Activated CD8-positive, alpha-beta memory T cell treated with anti-CD3 and anti-CD28 coated beads, Interleukin-2, amount 10 ng/mL, durations not matched to agents 7 days and 5 days (primary cell): Measurements from ENCODE around the gene AJM1. TPM values are rescaled to one million over a fixed set of nuclear protein-coding genes. Genes with fewer than 3 reads are reported as not detected.
A peak's percentile ranks its signal among the peaks of the same experiment; 100 is the strongest.
"Not testable (repeated sequence)": the region's sequence is repeated elsewhere in the genome, so short reads cannot be mapped to it uniquely, and the experiment has no call there.

Experiments
- ATAC-seq: fragments of 150-1000 bp; cut with Tn5 transposase; one replicate; pipeline ENCODE4 v1.10.0; 2021; ENCODE audit warnings: moderate library complexity
- CTCF ChIA-PET: fragments of 350-600 bp; sonication (Branson Sonifier 250); formaldehyde crosslinking; loops from one replicate; lab custom pipeline; 2021; ENCODE audit warnings: antibody characterized with exemption; lab: Charles Lee
- DNase-seq: peaks from one replicate; pipeline ENCODE4 v3.0.0-alpha.2; 2020
- H3K27ac Mint-ChIP-seq: one replicate; pipeline ENCODE4 v1.8.0; 2021; ENCODE audit warnings: mild to moderate bottlenecking, mixed read lengths
- H3K27me3 Mint-ChIP-seq: one replicate; pipeline ENCODE4 v1.8.0; 2021; ENCODE audit warnings: mixed read lengths
- H3K36me3 Mint-ChIP-seq: one replicate; pipeline ENCODE4 v1.8.0; 2021; ENCODE audit warnings: mild to moderate bottlenecking, mixed read lengths
- H3K4me1 Mint-ChIP-seq: one replicate; pipeline ENCODE4 v1.8.0; 2021; ENCODE audit warnings: mixed read lengths
- H3K4me3 Mint-ChIP-seq: one replicate; pipeline ENCODE4 v1.8.0; 2021; ENCODE audit warnings: mild to moderate bottlenecking, moderate library complexity, mixed read lengths
- H3K9me3 Mint-ChIP-seq: one replicate; pipeline ENCODE4 v1.8.0; 2022; ENCODE audit warnings: low read depth, mixed read lengths
- total RNA-seq, 2 experiments: library from RNA; stranded (reverse); gene quantifications; one replicate each; pipeline ENCODE4 v1.2.3, GENCODE V29; 2021

The AJM1 gene
- total RNA-seq = 1 to 10 TPM; 3.9 to 4.4 TPM

GRCh38 chr9:136842380-136842948 is at the start of gene AJM1:
TSS of gene AJM1 (plus strand) at chr9:136842478. CDS start at chr9:136844415, 1,937 bp downstream.
- peak; percentile 90 for DNase-seq
- peaks cover 12% of the 10 kb centered on the region for H3K4me1 Mint-ChIP-seq
- not testable (repeated sequence) for H3K36me3 Mint-ChIP-seq, H3K9me3 Mint-ChIP-seq
- peak within 1 kb of the TSS; percentile 76 for H3K4me3 Mint-ChIP-seq
- CTCF ChIA-PET = interaction anchor here (0.7 to 4.3 kb wide), 49 partner anchors 9 to 412 kb away, joined by 3 to 38 read pairs (median 5); partner anchors contain the start of genes ABCA2, C8G, EDF1 and FBXW5
- peak; percentile 92 for ATAC-seq
- H3K27ac Mint-ChIP-seq = peak within 1 kb of the TSS; percentile 49
- peaks cover 14% of the 10 kb centered on the region for H3K27me3 Mint-ChIP-seq

GRCh38 chr9:136793086-136793946 is 49.0 kb upstream of the AJM1 start:
- ATAC-seq = no peak
- DNase-seq = no peak
- Mint-ChIP-seq H3K27ac (no peak overlapping the region), H3K4me1 (peaks cover 21% of the 10 kb centered on the region), H3K9me3 (no peaks in the 10 kb centered on the region), H3K27me3 (peaks cover 14% of the 10 kb centered on the region), H3K36me3 (no peaks in the 10 kb centered on the region), H3K4me3 (no peak overlapping the region)
- CTCF ChIA-PET = interaction anchor here (1.0 to 3.0 kb wide), 13 partner anchors 8 to 293 kb away, joined by 3 to 24 read pairs (median 6); partner anchors contain the start of genes ABCA2, LCN8, MAN1B1 and PAXX

GRCh38 chr9:136794281-136794999 is 47.8 kb upstream of the AJM1 start:
- peaks cover 14% of the 10 kb centered on the region for H3K27me3 Mint-ChIP-seq
- DNase-seq (no peak), ATAC-seq (no peak)
- CTCF ChIA-PET = interaction anchor here (1.0 to 3.0 kb wide), 6 partner anchors 12 to 240 kb away, joined by 3 to 24 read pairs (median 5); partner anchors contain the start of genes ABCA2, LCN8 and RABL6
- no peak overlapping the region for H3K4me3 Mint-ChIP-seq
- H3K9me3 Mint-ChIP-seq = no peaks in the 10 kb centered on the region
- H3K27ac Mint-ChIP-seq = no peak overlapping the region
- H3K36me3 Mint-ChIP-seq = no peaks in the 10 kb centered on the region
- peaks cover 12% of the 10 kb centered on the region for H3K4me1 Mint-ChIP-seq

- DNase-seq (no peak), ATAC-seq (no peak)
- CTCF ChIA-PET = interaction anchor here (3.0 kb wide), 1 partner anchor 12 kb away, joined by 24 read pairs; the partner anchor contains the start of gene RABL6
- H3K27me3 Mint-ChIP-seq = peaks cover 14% of the 10 kb centered on the region
- H3K4me3 Mint-ChIP-seq = no peak overlapping the region
- H3K36me3 Mint-ChIP-seq = no peaks in the 10 kb centered on the region
- no peaks in the 10 kb centered on the region for H3K9me3 Mint-ChIP-seq
- peaks cover 12% of the 10 kb centered on the region for H3K4me1 Mint-ChIP-seq
- no peak overlapping the region for H3K27ac Mint-ChIP-seq
Measured at GRCh38 chr9:136795000-136795348, 47.3 kb upstream of the AJM1 start.

- peaks cover 20% of the 10 kb centered on the region for H3K4me1 Mint-ChIP-seq
- no peak for ATAC-seq
- H3K36me3 Mint-ChIP-seq = no peaks in the 10 kb centered on the region
- H3K9me3 Mint-ChIP-seq = no peaks in the 10 kb centered on the region
- DNase-seq = no peak
- H3K27me3 Mint-ChIP-seq = peaks cover 19% of the 10 kb centered on the region
- H3K27ac Mint-ChIP-seq = no peak within 1 kb of the TSS
- CTCF ChIA-PET = interaction anchor here (0.6 kb wide), 1 partner anchor 271 kb away, joined by 5 read pairs; no protein-coding TSS in a partner anchor
- no peak within 1 kb of the TSS for H3K4me3 Mint-ChIP-seq
Measured at GRCh38 chr9:136796238-136796774, 46.0 kb upstream of the AJM1 start, which contains the start of gene CCDC183. TSS of gene CCDC183 (plus strand) at chr9:136796338. CDS start at chr9:136796398, 60 bp downstream.

- H3K4me3 Mint-ChIP-seq, H3K36me3 Mint-ChIP-seq, H3K27ac Mint-ChIP-seq, ATAC-seq, CTCF ChIA-PET, DNase-seq, H3K9me3 Mint-ChIP-seq: not testable (repeated sequence)
- peaks cover 22% of the 10 kb centered on the region for H3K27me3 Mint-ChIP-seq
- H3K4me1 Mint-ChIP-seq = peaks cover 23% of the 10 kb centered on the region
Measured at GRCh38 chr9:136796775-136797347, 45.4 kb upstream of the AJM1 start.

- no peaks in the 10 kb centered on the region for H3K9me3 Mint-ChIP-seq
- H3K27ac Mint-ChIP-seq = no peak overlapping the region
- H3K27me3 Mint-ChIP-seq = peaks cover 27% of the 10 kb centered on the region
- H3K4me1 Mint-ChIP-seq = peaks cover 19% of the 10 kb centered on the region
- no peak overlapping the region for H3K4me3 Mint-ChIP-seq
- ATAC-seq (no peak), DNase-seq (no peak)
- no peaks in the 10 kb centered on the region for H3K36me3 Mint-ChIP-seq
- CTCF ChIA-PET = interaction anchor here (1.4 kb wide), 1 partner anchor 11 kb away, joined by 5 read pairs; no protein-coding TSS in a partner anchor
Measured at GRCh38 chr9:136798708-136799078, 43.6 kb upstream of the AJM1 start.

GRCh38 chr9:136799079-136799853 is 43.0 kb upstream of the AJM1 start:
- no peaks in the 10 kb centered on the region for H3K9me3 Mint-ChIP-seq
- peaks cover 27% of the 10 kb centered on the region for H3K27me3 Mint-ChIP-seq
- CTCF ChIA-PET = interaction anchor here (1.1 to 2.4 kb wide), 4 partner anchors 9 to 43 kb away, joined by 5 to 15 read pairs (median 6); partner anchors contain the start of genes AJM1 and TMEM141
- no peaks in the 10 kb centered on the region for H3K36me3 Mint-ChIP-seq
- ATAC-seq = no peak
- no peak overlapping the region for H3K27ac Mint-ChIP-seq
- peaks cover 19% of the 10 kb centered on the region for H3K4me1 Mint-ChIP-seq
- DNase-seq = no peak
- no peak overlapping the region for H3K4me3 Mint-ChIP-seq

GRCh38 chr9:136799854-136800657 is 42.2 kb upstream of the AJM1 start:
- Mint-ChIP-seq H3K9me3 (no peaks in the 10 kb centered on the region), H3K36me3 (no peaks in the 10 kb centered on the region), H3K27me3 (peaks cover 27% of the 10 kb centered on the region), H3K27ac (no peak overlapping the region), H3K4me3 (peak overlapping the region; percentile 72), H3K4me1 (peaks cover 19% of the 10 kb centered on the region)
- peak; percentile 92 for DNase-seq
- CTCF ChIA-PET = interaction anchor here (0.6 to 3.2 kb wide), 9 partner anchors 7 to 441 kb away, joined by 3 to 16 read pairs (median 5); partner anchors contain the start of genes ABCA2, AJM1, TMEM141 and TUBB4B
- ATAC-seq = peak; percentile 82

- Mint-ChIP-seq H3K4me3 (no peak overlapping the region), H3K27me3 (peaks cover 14% of the 10 kb centered on the region), H3K4me1 (peaks cover 32% of the 10 kb centered on the region), H3K9me3 (no peaks in the 10 kb centered on the region), H3K36me3 (peaks cover 3% of the 10 kb centered on the region), H3K27ac (no peak overlapping the region)
- no peak for DNase-seq
- ATAC-seq = no peak
- CTCF ChIA-PET = interaction anchor here (1.4 to 3.2 kb wide), 3 partner anchors 10 to 227 kb away, joined by 3 to 16 read pairs (median 8); partner anchors contain the start of gene TRAF2
Measured at GRCh38 chr9:136802321-136802720, 40.0 kb upstream of the AJM1 start.

GRCh38 chr9:136803009-136803550 is 39.2 kb upstream of the AJM1 start:
- CTCF ChIA-PET = interaction anchor here (2.1 to 3.2 kb wide), 2 partner anchors 11 to 226 kb away, joined by 8 to 16 read pairs; no protein-coding TSS in a partner anchor
- Mint-ChIP-seq H3K27me3 (peaks cover 13% of the 10 kb centered on the region), H3K4me1 (peaks cover 32% of the 10 kb centered on the region)
- H3K4me3 Mint-ChIP-seq, ATAC-seq, H3K9me3 Mint-ChIP-seq, H3K27ac Mint-ChIP-seq, DNase-seq, H3K36me3 Mint-ChIP-seq: not testable (repeated sequence)
